HG02840 (cell line): ENCODE measurements around the gene SLC38A3.

Experiments
- ATAC-seq: cut with Tn5 transposase; IDR thresholded peaks from one replicate; pipeline ENCODE4 v1.9.1; 2021; ENCODE audit warnings: mild to moderate bottlenecking, moderate library complexity, moderate number of reproducible peaks; ENCODE audit not compliant: unreplicated experiment, low FRiP score

Gene SLC38A3

GRCh38 chr3:50204804-50205412 lies at the start of gene SLC38A3:
TSS of gene SLC38A3 (plus strand) at chr3:50205271. CDS start at chr3:50214200, 8,929 bp downstream.
- ATAC-seq, result no peak

- ATAC-seq, result no peak
Measured at GRCh38 chr3:50155491-50155878, 49.6 kb upstream of the SLC38A3 start.

GRCh38 chr3:50155891-50156290 lies 49.2 kb upstream of the SLC38A3 start:
- no peak for ATAC-seq

- ATAC-seq, result no peak
Measured at GRCh38 chr3:50156549-50157493, 48.2 kb upstream of the SLC38A3 start.

- ATAC-seq, result no peak
Measured at GRCh38 chr3:50157827-50158529, 47.1 kb upstream of the SLC38A3 start.

- ATAC-seq, result no peak
Measured at GRCh38 chr3:50158530-50159146, 46.4 kb upstream of the SLC38A3 start.

GRCh38 chr3:50160561-50160983 lies 44.5 kb upstream of the SLC38A3 start:
- ATAC-seq, result no peak

GRCh38 chr3:50161320-50161719 lies 43.8 kb upstream of the SLC38A3 start:
- ATAC-seq, result no peak

- no peak for ATAC-seq
Measured at GRCh38 chr3:50162034-50162883, 42.8 kb upstream of the SLC38A3 start.

GRCh38 chr3:50163572-50164455 lies 41.3 kb upstream of the SLC38A3 start:
- ATAC-seq, result no peak

- ATAC-seq, result no peak
Measured at GRCh38 chr3:50164481-50164880, 40.6 kb upstream of the SLC38A3 start.

- no peak for ATAC-seq
Measured at GRCh38 chr3:50164984-50165909, 39.8 kb upstream of the SLC38A3 start.

GRCh38 chr3:50165910-50166538 lies 39.0 kb upstream of the SLC38A3 start:
- ATAC-seq, result no peak

- ATAC-seq, result no peak
Measured at GRCh38 chr3:50166620-50167019, 38.5 kb upstream of the SLC38A3 start.

GRCh38 chr3:50167069-50167840 lies 37.8 kb upstream of the SLC38A3 start:
- ATAC-seq, result no peak

- ATAC-seq, result no peak
Measured at GRCh38 chr3:50167841-50168209, 37.2 kb upstream of the SLC38A3 start.

- no peak for ATAC-seq
Measured at GRCh38 chr3:50168388-50168787, 36.7 kb upstream of the SLC38A3 start.
